K562 (cell line): Measurements from ENCODE around the gene CCT5. TPM values are rescaled to one million over a fixed set of nuclear protein-coding genes. Genes with fewer than 3 reads are reported as not detected.

ENCODE experiments used
- ATAC-seq: fragments of 200-7000 bp; cut with Tn5 transposase; 3 replicates; pipeline ENCODE4 v1.9.1; 2020; ENCODE audit warnings: moderate library complexity
- BruUV-seq: library from RNA; stranded (reverse); fragments of 400-500 nt; replicated peaks from 2 replicates; lab custom pipeline; 2021; lab: Mats Ljungman, UMichigan
- CTCF ChIA-PET: fragments of 300-600 bp; formaldehyde crosslinking; extraction: SDS; loops from one replicate; lab custom pipeline; 2021; ENCODE audit warnings: low intra/inter-chr PET ratio; lab: Yijun Ruan, JAX
- POLR2A ChIA-PET: fragments of 300-600, 350-650 bp; sonication (Branson Sonifier 250); formaldehyde crosslinking; extraction: SDS; loops from one replicate; lab custom pipeline; 2021; ENCODE audit warnings: antibody characterized with exemption, inconsistent platforms; lab: Yijun Ruan, JAX
- DNase-seq, 4 experiments: peaks; one replicate each; pipeline versions ENCODE4 v3.0.0 to v3.0.0-alpha.2; 2011 to 2018; ENCODE audit warnings: low spot score in 3 of 4, mixed read lengths in 3 of 4; ENCODE audit errors: extremely low read depth in 1 of 4
- FAIRE-seq: peaks from 2 replicates; lab custom pipeline; 2011; peaks lifted over from hg19 to GRCh38; lab: Jason Lieb, UNC
- H2AFZ ChIP-seq: 2 replicates; pipeline ENCODE4 v1.6.0; 2011; ENCODE audit warnings: low read depth, low read length, control low read depth, inconsistent platforms
- H3K27ac ChIP-seq: fragments of 200-600 bp; 3 replicates; pipeline ENCODE4 v1.8.0; 2011; ENCODE audit warnings: low read depth, mild to moderate bottlenecking, control low read depth, inconsistent platforms, low read length, moderate library complexity, mixed read lengths; ENCODE audit errors: extremely low read depth
- H3K27me3 ChIP-seq, 2 experiments: fragments of 300-600 bp in 1 of 2; 2 replicates in 1 of 2; 3 replicates in 1 of 2; pipeline versions ENCODE4 v1.6.0 to v1.8.0; 2011; ENCODE audit warnings: inconsistent platforms in 2 of 2, low read length in 2 of 2, mild to moderate bottlenecking in 1 of 2, mixed read lengths in 1 of 2, moderate library complexity in 1 of 2; ENCODE audit not compliant: control insufficient read depth in 2 of 2, insufficient read depth in 2 of 2
- H3K36me3 ChIP-seq: fragments of 300-600 bp; 3 replicates; pipeline ENCODE4 v1.8.0; 2011; ENCODE audit warnings: mild to moderate bottlenecking, low read length, inconsistent platforms; ENCODE audit not compliant: control insufficient read depth, insufficient read depth
- H3K4me1 ChIP-seq, 2 experiments: fragments of 200-600 bp in 1 of 2; replicated peaks in 1 of 2; 2 replicates in 1 of 2; 3 replicates in 1 of 2; pipeline versions ENCODE4 v1.5.1 to v1.8.0; 2011; ENCODE audit warnings: inconsistent platforms in 2 of 2, low read length in 2 of 2, mild to moderate bottlenecking in 1 of 2, mixed read lengths in 1 of 2, moderate library complexity in 1 of 2; ENCODE audit not compliant: control insufficient read depth in 2 of 2, insufficient read depth in 2 of 2
- H3K4me2 ChIP-seq: 2 replicates; pipeline ENCODE4 v1.6.1; 2011; ENCODE audit warnings: low read length, control low read depth, inconsistent platforms, mixed read lengths; ENCODE audit not compliant: insufficient read depth
- H3K4me3 ChIP-seq: fragments of 200-600 bp; sonication (generic), shearing (Covaris generic); 2 replicates; pipeline ENCODE4 v1.5.1; 2016; ENCODE audit warnings: control low read depth, inconsistent platforms
- H3K79me2 ChIP-seq: fragments of 200-600 bp; 3 replicates; pipeline ENCODE4 v1.8.0; 2011; ENCODE audit warnings: low read length, inconsistent platforms; ENCODE audit not compliant: control insufficient read depth, insufficient read depth
- H3K9ac ChIP-seq, 2 experiments: 2 replicates each; pipeline versions ENCODE4 v1.6.0 to v1.6.1; 2011; ENCODE audit warnings: low read depth in 2 of 2, low read length in 2 of 2, control low read depth in 1 of 2, inconsistent platforms in 1 of 2, mild to moderate bottlenecking in 1 of 2, mixed read lengths in 1 of 2; ENCODE audit not compliant: insufficient read depth in 1 of 2
- H3K9me1 ChIP-seq: one replicate; pipeline ENCODE4 v1.6.0; 2011; ENCODE audit warnings: inconsistent platforms, mild to moderate bottlenecking, low read length, moderate library complexity; ENCODE audit not compliant: control insufficient read depth, insufficient read depth
- H3K9me3 ChIP-seq: replicated peaks from 2 replicates; pipeline ENCODE4 v1.5.1; 2011; ENCODE audit warnings: low read depth, low read length, inconsistent platforms; ENCODE audit not compliant: control insufficient read depth, insufficient read depth
- H4K20me1 ChIP-seq: replicated peaks from 2 replicates; pipeline ENCODE4 v1.6.1; 2011; ENCODE audit warnings: low read length, inconsistent platforms, mixed read lengths; ENCODE audit not compliant: control insufficient read depth, insufficient read depth
- HMGN3 ChIP-seq: IDR thresholded peaks from 2 replicates; pipeline ENCODE4 v1.6.1; 2011; ENCODE audit warnings: borderline replicate concordance, low read depth, mild to moderate bottlenecking, mixed read lengths, low read length; ENCODE audit not compliant: insufficient read length; ENCODE audit errors: extremely low read depth
- HNRNPL ChIP-seq: fragments of 200-400 bp; formaldehyde crosslinking; IDR thresholded peaks from 2 replicates; pipeline ENCODE4 v1.6.1; 2017; ENCODE audit warnings: low read depth, mild to moderate bottlenecking, low read length
- KDM1A ChIP-seq, 2 experiments: fragments of 450-650 bp; IDR thresholded peaks; 2 replicates each; pipeline ENCODE4 v1.6.1; 2016; ENCODE audit warnings: mild to moderate bottlenecking in 2 of 2
- POLR2A ChIP-seq: fragments of 450-650 bp; conservative IDR thresholded peaks from 2 replicates; pipeline ENCODE4 v1.6.1; 2016
- RCOR1 ChIP-seq, 2 experiments: IDR thresholded peaks; 2 replicates each; pipeline ENCODE4 v1.6.1; 2012; ENCODE audit warnings: low read depth in 2 of 2, low read length in 2 of 2, borderline replicate concordance in 1 of 2, improper control_type of control experiment in 1 of 2
- ZKSCAN1 ChIP-seq: fragments of 150-350 bp; IDR thresholded peaks from 2 replicates; pipeline ENCODE4 v1.6.1; 2016; ENCODE audit warnings: low read depth, low read length
- ZNF124 ChIP-seq: sonication (generic); formaldehyde crosslinking; IDR thresholded peaks from 2 replicates; pipeline ENCODE4 v1.8.1; 2022; ENCODE audit warnings: missing genetic modification reagents
- ZNF316 ChIP-seq: fragments of 450-650 bp; IDR thresholded peaks from 2 replicates; pipeline ENCODE4 v1.6.1; 2016
- ZNF408 ChIP-seq: fragments of 250-450 bp; sonication (Bioruptor Pico); IDR thresholded peaks from 2 replicates; pipeline ENCODE4 v1.4.0; 2020; ENCODE audit warnings: low read depth, mild to moderate bottlenecking, moderate library complexity
- WGBS: fragments of 100-300 bp; shearing (Covaris generic); methylation state at CpG from one replicate; pipeline ENCODE4 v1.1.6; 2016; ENCODE audit warnings: low coverage, mixed read lengths; ENCODE audit not compliant: insufficient coverage; ENCODE audit errors: missing lambda C conversion rate; 5-methylcytosine and 5-hydroxymethylcytosine counted together
- in situ Hi-C: fragments of 300-500 bp; cut with MboI; formaldehyde crosslinking; loops from 4 replicates; pipeline ENCODE4 v1.15.0; 2018; ENCODE audit warnings: inconsistent platforms, mixed read lengths
- intact Hi-C: fragments of 100-400 bp; cut with micrococcal nuclease; formaldehyde crosslinking; loops from 2 replicates; pipeline ENCODE4 v1.14.2; 2022
- polyA plus RNA-seq, 8 experiments: library from polyadenylated mRNA; depleted of rRNA in 4 of 8; stranded (reverse) in 5 of 8; unstranded in 3 of 8; fragments of >200 nt; fragmentation: Nextera tagmentation in 2 of 8; fragmentation: Illumina TruSeq in 1 of 8; extraction: Ambion mirVana in 2 of 8; extraction: Trizol in 1 of 8; gene quantifications; 2 replicates each; pipeline versions ENCODE4 v1.2.1 to v1.2.3, GENCODE V29; 2011 to 2014; ENCODE audit warnings: inconsistent platforms in 1 of 8, missing spikeins in 1 of 8
- total RNA-seq, 7 experiments: library from RNA; depleted of rRNA in 6 of 7; stranded (reverse); fragments of >200 nt in 6 of 7; fragmentation: Illumina TruSeq in 2 of 7; extraction: Trizol in 2 of 7; gene quantifications; 2 replicates each; pipeline versions ENCODE4 v1.2.1 to v1.2.3, GENCODE V29; 2011 to 2021; ENCODE audit warnings: low replicate concordance in 1 of 7

CCT5 gene
- total and polyA plus RNA-seq, 9 of the 15 experiments (the other 6 are each of a cell fraction or from before 2014, with no cell fraction given): 782 to 1,606 (median 1,153) TPM

DNA sequence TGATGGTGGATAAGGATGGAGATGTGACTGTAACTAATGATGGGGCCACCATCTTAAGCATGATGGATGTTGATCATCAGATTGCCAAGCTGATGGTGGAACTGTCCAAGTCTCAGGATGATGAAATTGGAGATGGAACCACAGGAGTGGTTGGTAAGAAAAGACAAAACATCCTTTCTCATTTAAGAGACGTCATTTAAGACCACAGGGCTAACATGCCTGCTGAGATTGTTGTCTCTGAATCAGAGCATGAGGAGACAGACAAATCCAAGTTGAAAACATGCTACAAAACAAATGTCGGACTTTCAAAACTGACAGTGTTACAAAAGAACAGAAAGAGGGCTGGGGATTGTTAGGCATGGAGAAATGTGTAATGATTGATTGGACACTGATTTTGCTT, 4.6 kb downstream of the CCT5 start:
- peaks cover 36% of the 10 kb centered on the region for H4K20me1 ChIP-seq
- intact Hi-C loops: loop anchor here (5.0 kb wide), 2 partner anchors 53 to 98 kb away; partner anchors contain the start of genes CMBL and MARCHF6
- POLR2A ChIA-PET: interaction anchor here (1.5 to 1.9 kb wide), 2 partner anchors 9 to 12 kb away, joined by 4 to 5 read pairs; no protein-coding TSS in a partner anchor
- H3K36me3 ChIP-seq: peaks cover 90% of the 10 kb centered on the region
- ATAC-seq: no peak
- in situ Hi-C loops: no loop called here
- H3K9me3 ChIP-seq: no peaks in the 10 kb centered on the region
- H2AFZ ChIP-seq: no peak overlapping the region
- peaks cover 3% of the 10 kb centered on the region for H3K9me1 ChIP-seq
- no peak overlapping the region for H3K27ac ChIP-seq
- no TSS peak for BruUV-seq
- H3K9ac ChIP-seq: no peak overlapping the region
- no peak overlapping the region for H3K4me2 ChIP-seq
- no peak overlapping the region for H3K4me3 ChIP-seq
- DNase-seq: no peak
- TF ChIP-seq ZKSCAN1 (no peak), POLR2A (0 out of 2 replicates have a peak, but pooled peaks have one; percentile 6), ZNF316 (no peak), ZNF408 (CRISPR knock-in tag) (no peak)
- TF ChIP-seq, all 486 proteins: peak for 1
- WGBS: 31% methylated on average over 2 of the region's 2 CpGs
- no peaks in the 10 kb centered on the region for H3K27me3 ChIP-seq
- H3K4me1 ChIP-seq: peaks cover 8 to 11% of the 10 kb centered on the region in 2 experiments; a peak in 4 of 5 replicates
- CTCF ChIA-PET: no interaction called here
- H3K79me2 ChIP-seq: peaks cover 90% of the 10 kb centered on the region
- no peak for FAIRE-seq

DNA sequence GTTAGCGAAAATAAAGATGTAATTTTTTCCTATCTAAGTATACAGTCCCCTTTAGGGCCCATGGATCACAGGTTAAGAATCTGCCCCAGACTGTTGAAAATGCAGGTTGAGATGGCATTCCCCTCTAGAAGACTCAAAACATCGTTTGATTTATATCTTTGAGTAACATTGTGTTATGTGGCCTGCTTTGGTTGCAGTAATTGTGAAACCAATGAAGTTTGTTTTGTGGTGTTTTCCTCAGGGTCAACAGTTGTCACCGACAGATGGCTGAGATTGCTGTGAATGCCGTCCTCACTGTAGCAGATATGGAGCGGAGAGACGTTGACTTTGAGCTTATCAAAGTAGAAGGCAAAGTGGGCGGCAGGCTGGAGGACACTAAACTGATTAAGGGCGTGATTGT, 7.8 kb downstream of the CCT5 start:
- no peak overlapping the region for H3K4me3 ChIP-seq
- intact Hi-C loops (no loop called here), in situ Hi-C loops (no loop called here)
- ChIA-PET CTCF (no interaction called here), POLR2A (interaction anchor here (1.0 to 2.0 kb wide), 2 partner anchors 11 to 210 kb away, joined by 3 to 6 read pairs; no protein-coding TSS in a partner anchor)
- H2AFZ ChIP-seq: no peak overlapping the region
- H3K9me3 ChIP-seq: no peaks in the 10 kb centered on the region
- peaks cover 10% of the 10 kb centered on the region for H3K9me1 ChIP-seq
- H3K27me3 ChIP-seq: no peaks in the 10 kb centered on the region
- peaks cover 40% of the 10 kb centered on the region for H4K20me1 ChIP-seq
- DNase-seq (no peak), ATAC-seq (no peak), FAIRE-seq (no peak)
- no peak overlapping the region for H3K27ac ChIP-seq
- peaks cover 99% of the 10 kb centered on the region for H3K36me3 ChIP-seq
- H3K79me2 ChIP-seq: peaks cover 66% of the 10 kb centered on the region
- WGBS: 40% methylated on average over 8 of the region's 8 CpGs
- BruUV-seq: no TSS peak
- H3K4me1 ChIP-seq: peaks cover 0 to 9% of the 10 kb centered on the region in 2 experiments; a peak in 3 of 5 replicates
- H3K9ac ChIP-seq: no peak overlapping the region
- no peak overlapping the region for H3K4me2 ChIP-seq
- peak; percentile 53 to 60; a peak in 2 of 4 replicates for TF ChIP-seq KDM1A (IDR thresholded peaks at IDR 0.05)
- no peak for TF ChIP-seq HNRNPL
- TF ChIP-seq RCOR1 (IDR thresholded peaks at IDR 0.05; ENCODE audit: borderline replicate concordance in 1 of 2, low read depth in 2 of 2, low read length in 2 of 2): peak in 1 of 2 experiments; percentile 51; a peak in 1 of 4 replicates
- no peak for TF ChIP-seq HMGN3
- TF ChIP-seq ZNF124: no peak
